Measurements from ENCODE around the gene FIGN.

- TF ChIP-seq EZH2phosphoT487 (IDR thresholded peaks at IDR 0.05; ENCODE audit: insufficient read depth, low read depth) (no peak), EZH2 (IDR thresholded peaks at IDR 0.05; ENCODE audit: insufficient read depth, poor library complexity, severe bottlenecking) (no peak)
Measured at GRCh38 chr2:163717993-163718680, 17.7 kb downstream of the FIGN start.
